H9 (cell line): Measurements from ENCODE around the gene LRP1B. TPM values are rescaled to one million over a fixed set of nuclear protein-coding genes. Genes with fewer than 3 reads are reported as not detected.

Experiments
- DNase-seq: peaks from one replicate; pipeline ENCODE4 v3.0.0-alpha.2; 2017
- H2AFZ ChIP-seq: one replicate; pipeline ENCODE4 v1.6.1; 2013; ENCODE audit warnings: mild to moderate bottlenecking, low read length, control low read depth, moderate library complexity
- H2AK5ac ChIP-seq: 2 replicates; pipeline ENCODE4 v1.6.1; 2013; ENCODE audit warnings: low read length, control low read depth, mixed read lengths; ENCODE audit not compliant: insufficient read length
- H2BK120ac ChIP-seq: one replicate; pipeline ENCODE4 v1.6.1; 2013; ENCODE audit warnings: low read depth, mild to moderate bottlenecking, low read length, control low read depth, inconsistent platforms; ENCODE audit not compliant: poor library complexity, severe bottlenecking
- H2BK12ac ChIP-seq: 2 replicates; pipeline ENCODE4 v1.6.1; 2013; ENCODE audit warnings: low read length, control low read depth, mixed read lengths, low read depth; ENCODE audit not compliant: insufficient read length
- H2BK15ac ChIP-seq: 2 replicates; pipeline ENCODE4 v1.6.1; 2013; ENCODE audit warnings: low read depth, low read length, control low read depth
- H2BK20ac ChIP-seq: one replicate; pipeline ENCODE4 v1.6.1; 2013; ENCODE audit warnings: low read depth, mild to moderate bottlenecking, low read length, control low read depth, inconsistent platforms; ENCODE audit not compliant: poor library complexity, severe bottlenecking
- H2BK5ac ChIP-seq: 2 replicates; pipeline ENCODE4 v1.6.1; 2013; ENCODE audit warnings: low read length, control low read depth, mixed read lengths; ENCODE audit not compliant: insufficient read length
- H3K14ac ChIP-seq: 2 replicates; pipeline ENCODE4 v1.6.1; 2013; ENCODE audit warnings: low read length, control low read depth; ENCODE audit not compliant: insufficient read depth
- H3K18ac ChIP-seq: 2 replicates; pipeline ENCODE4 v1.6.1; 2013; ENCODE audit warnings: low read depth, mild to moderate bottlenecking, mixed read lengths, low read length, control low read depth; ENCODE audit not compliant: insufficient read length
- H3K23ac ChIP-seq: 2 replicates; pipeline ENCODE4 v1.6.1; 2013; ENCODE audit warnings: low read length, control low read depth, mixed read lengths, low read depth; ENCODE audit not compliant: insufficient read length
- H3K23me2 ChIP-seq: 2 replicates; pipeline ENCODE4 v1.6.1; 2013; ENCODE audit warnings: low read depth, mild to moderate bottlenecking, mixed read lengths, low read length, control low read depth; ENCODE audit not compliant: insufficient read length, poor library complexity, severe bottlenecking
- H3K27ac ChIP-seq: 2 replicates; pipeline ENCODE4 v1.5.1; 2013; ENCODE audit warnings: low read length, control low read depth, mixed read lengths, low read depth; ENCODE audit not compliant: insufficient read length
- H3K27me3 ChIP-seq: 2 replicates; pipeline ENCODE4 v1.6.1; 2013; ENCODE audit warnings: low read length, control low read depth, inconsistent platforms; ENCODE audit not compliant: insufficient read depth
- H3K4ac ChIP-seq: 2 replicates; pipeline ENCODE4 v1.6.1; 2013; ENCODE audit warnings: low read depth, mild to moderate bottlenecking, control low read depth, inconsistent platforms, low read length, moderate library complexity
- H3K4me1 ChIP-seq: 2 replicates; pipeline ENCODE4 v1.6.1; 2013; ENCODE audit warnings: low read length, control low read depth, inconsistent platforms; ENCODE audit not compliant: insufficient read depth
- H3K4me2 ChIP-seq: 2 replicates; pipeline ENCODE4 v1.6.1; 2013; ENCODE audit warnings: low read length, control low read depth, mixed read lengths; ENCODE audit not compliant: insufficient read length, insufficient read depth
- H3K56ac ChIP-seq: 2 replicates; pipeline ENCODE4 v1.6.1; 2013; ENCODE audit warnings: low read depth, mild to moderate bottlenecking, mixed read lengths, low read length, control low read depth; ENCODE audit not compliant: insufficient read length
- H3K79me1 ChIP-seq: 2 replicates; pipeline ENCODE4 v1.6.1; 2013; ENCODE audit warnings: low read depth, mild to moderate bottlenecking, moderate library complexity, low read length, control low read depth, inconsistent platforms; ENCODE audit not compliant: insufficient read depth, poor library complexity, severe bottlenecking
- H3K79me2 ChIP-seq: 2 replicates; pipeline ENCODE4 v1.6.1; 2013; ENCODE audit warnings: low read length, control low read depth, inconsistent platforms; ENCODE audit not compliant: insufficient read depth
- H3K9ac ChIP-seq: 2 replicates; pipeline ENCODE4 v1.6.1; 2013; ENCODE audit warnings: low read length, control low read depth, mixed read lengths; ENCODE audit not compliant: insufficient read length; ENCODE audit errors: extremely low read depth
- H3K9me3 ChIP-seq: one replicate; pipeline ENCODE4 v1.6.1; 2013; ENCODE audit warnings: low read depth, low read length, inconsistent platforms; ENCODE audit not compliant: control insufficient read depth
- H3T11ph ChIP-seq: one replicate; pipeline ENCODE4 v1.6.1; 2013; ENCODE audit warnings: mild to moderate bottlenecking, low read length, control low read depth, inconsistent platforms
- H4K20me1 ChIP-seq: one replicate; pipeline ENCODE4 v1.6.1; 2013; ENCODE audit not compliant: control insufficient read depth, insufficient read length, insufficient read depth
- H4K5ac ChIP-seq: 2 replicates; pipeline ENCODE4 v1.6.1; 2013; ENCODE audit warnings: low read depth, mild to moderate bottlenecking, mixed read lengths, low read length, control low read depth; ENCODE audit not compliant: insufficient read length
- H4K8ac ChIP-seq: replicated peaks from 2 replicates; pipeline ENCODE4 v1.6.1; 2013; ENCODE audit warnings: low read length, control low read depth, mixed read lengths, low read depth; ENCODE audit not compliant: insufficient read length
- H4K91ac ChIP-seq: 2 replicates; pipeline ENCODE4 v1.6.1; 2013; ENCODE audit warnings: low read depth, mild to moderate bottlenecking, moderate library complexity, mixed read lengths, low read length, control low read depth; ENCODE audit not compliant: insufficient read length
- H3K27ac Mint-ChIP-seq, 3 experiments: 2 replicates in 2 of 3; 3 replicates in 1 of 3; pipeline ENCODE4 v1.8.0; 2020 to 2021; ENCODE audit warnings: mixed read lengths in 3 of 3, mild to moderate bottlenecking in 1 of 3, moderate library complexity in 1 of 3
- H3K27me3 Mint-ChIP-seq: 2 replicates; pipeline ENCODE4 v1.8.0; 2021; ENCODE audit warnings: low read depth, mild to moderate bottlenecking, moderate library complexity, mixed read lengths
- H3K36me3 Mint-ChIP-seq, 3 experiments: 2 replicates in 2 of 3; 3 replicates in 1 of 3; pipeline ENCODE4 v1.8.0; 2020 to 2021; ENCODE audit warnings: low read depth in 3 of 3, mixed read lengths in 3 of 3; ENCODE audit not compliant: insufficient read depth in 1 of 3
- H3K4me1 Mint-ChIP-seq, 2 experiments: 2 replicates each; pipeline ENCODE4 v1.8.0; 2020; ENCODE audit warnings: mixed read lengths in 2 of 2
- H3K4me3 Mint-ChIP-seq, 2 experiments: 2 replicates in 1 of 2; 3 replicates in 1 of 2; pipeline ENCODE4 v1.8.0; 2020 to 2021; ENCODE audit warnings: mild to moderate bottlenecking in 2 of 2, mixed read lengths in 2 of 2, moderate library complexity in 1 of 2
- H3K9me3 Mint-ChIP-seq, 2 experiments: 2 replicates in 1 of 2; 3 replicates in 1 of 2; pipeline ENCODE4 v1.8.0; 2020; ENCODE audit warnings: mild to moderate bottlenecking in 2 of 2, mixed read lengths in 2 of 2, moderate library complexity in 1 of 2
- WGBS: extraction: QIAGEN DNeasy Blood & Tissue Kit; methylation state at CpG from one replicate; pipeline ENCODE4 v1.1.7; 2013; ENCODE audit warnings: missing lambda C conversion rate, low lambda C conversion rate, mixed read lengths; ENCODE audit not compliant: insufficient read length; ENCODE audit errors: extremely low coverage; 5-methylcytosine and 5-hydroxymethylcytosine counted together
- total RNA-seq: library from RNA; stranded (reverse); gene quantifications from 2 replicates; pipeline ENCODE4 v1.2.1, GENCODE V29; 2021
- TF ChIP-seq, protein P1 (sequence below): fragments of 200-600 bp; sonication (generic); conservative IDR thresholded peaks from 3 replicates; pipeline ENCODE4 v1.8.0; 2021; ENCODE audit warnings: antibody characterized with exemption, mild to moderate bottlenecking

Gene LRP1B
- total RNA-seq, 1 experiment from 2014 or later = not detected

- Mint-ChIP-seq H3K9me3 (no peaks in the 10 kb centered on the region; a peak in 1 of 5 replicates), H3K27me3 (no peaks in the 10 kb centered on the region), H3K4me1 (no peaks in the 10 kb centered on the region), H3K36me3 (no peaks in the 10 kb centered on the region), H3K27ac (no peak overlapping the region), H3K4me3 (no peak overlapping the region)
- Histone ChIP-seq H4K5ac (no peak overlapping the region), H4K8ac (no peak overlapping the region), H3K79me2 (no peaks in the 10 kb centered on the region; the same call in 1 of the 2 replicates), H3K56ac (no peak overlapping the region), H3K9me3 (no peaks in the 10 kb centered on the region), H3K4me2 (no peak overlapping the region), H4K20me1 (no peaks in the 10 kb centered on the region), H3K27ac (no peak overlapping the region), H2BK12ac (no peak overlapping the region), H2BK5ac (no peak overlapping the region), H3T11ph (no peak overlapping the region), H3K4me1 (no peaks in the 10 kb centered on the region), H3K27me3 (no peaks in the 10 kb centered on the region), H3K79me1 (no peaks in the 10 kb centered on the region), H2BK120ac (no peak overlapping the region), H2AFZ (no peak overlapping the region), H3K23me2 (no peaks in the 10 kb centered on the region), H3K23ac (no peak overlapping the region), H3K9ac (no peak overlapping the region), H3K14ac (no peak overlapping the region), H2AK5ac (no peak overlapping the region), H3K4ac (no peak overlapping the region), H2BK15ac (no peak overlapping the region), H3K18ac (no peak overlapping the region), H4K91ac (no peak overlapping the region), H2BK20ac (no peak overlapping the region)
- no CpG with 5 or more reads among the region's 2 CpGs for WGBS
- DNase-seq = no peak
- TF ChIP-seq, protein P1, sequence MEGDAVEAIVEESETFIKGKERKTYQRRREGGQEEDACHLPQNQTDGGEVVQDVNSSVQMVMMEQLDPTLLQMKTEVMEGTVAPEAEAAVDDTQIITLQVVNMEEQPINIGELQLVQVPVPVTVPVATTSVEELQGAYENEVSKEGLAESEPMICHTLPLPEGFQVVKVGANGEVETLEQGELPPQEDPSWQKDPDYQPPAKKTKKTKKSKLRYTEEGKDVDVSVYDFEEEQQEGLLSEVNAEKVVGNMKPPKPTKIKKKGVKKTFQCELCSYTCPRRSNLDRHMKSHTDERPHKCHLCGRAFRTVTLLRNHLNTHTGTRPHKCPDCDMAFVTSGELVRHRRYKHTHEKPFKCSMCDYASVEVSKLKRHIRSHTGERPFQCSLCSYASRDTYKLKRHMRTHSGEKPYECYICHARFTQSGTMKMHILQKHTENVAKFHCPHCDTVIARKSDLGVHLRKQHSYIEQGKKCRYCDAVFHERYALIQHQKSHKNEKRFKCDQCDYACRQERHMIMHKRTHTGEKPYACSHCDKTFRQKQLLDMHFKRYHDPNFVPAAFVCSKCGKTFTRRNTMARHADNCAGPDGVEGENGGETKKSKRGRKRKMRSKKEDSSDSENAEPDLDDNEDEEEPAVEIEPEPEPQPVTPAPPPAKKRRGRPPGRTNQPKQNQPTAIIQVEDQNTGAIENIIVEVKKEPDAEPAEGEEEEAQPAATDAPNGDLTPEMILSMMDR = no peak
Measured at GRCh38 chr2:140761807-140762206, 1369.0 kb downstream of the LRP1B start.
